GM19099 (cell line): Measurements from ENCODE around the gene ENPP7.

Experiments
- POLR2A ChIP-seq: IDR thresholded peaks from 3 replicates; pipeline ENCODE4 v1.6.1; 2011; ENCODE audit warnings: low read depth; ENCODE audit not compliant: insufficient read length; ENCODE audit errors: extremely low read depth

ENPP7 gene

GRCh38 chr17:79714176-79715097, 16.3 kb upstream of the ENPP7 start:
- no peak for TF ChIP-seq POLR2A

GRCh38 chr17:79715098-79715942, 15.4 kb upstream of the ENPP7 start:
- no peak for TF ChIP-seq POLR2A

GRCh38 chr17:79715943-79716797, 14.6 kb upstream of the ENPP7 start:
- no peak for TF ChIP-seq POLR2A

GRCh38 chr17:79720705-79721292, 9.9 kb upstream of the ENPP7 start:
- no peak for TF ChIP-seq POLR2A

GRCh38 chr17:79721993-79722671, 8.6 kb upstream of the ENPP7 start:
- no peak for TF ChIP-seq POLR2A

GRCh38 chr17:79722787-79723186, 8.0 kb upstream of the ENPP7 start:
- no peak for TF ChIP-seq POLR2A

- TF ChIP-seq POLR2A: peak; percentile 18
These were observed 2.4 kb upstream of the ENPP7 start for GRCh38 chr17:79728169-79728907.

- no peak for TF ChIP-seq POLR2A
These were observed 1.8 kb upstream of the ENPP7 start for GRCh38 chr17:79728908-79729471.

- TF ChIP-seq POLR2A: no peak
These were observed 982 bp upstream of the ENPP7 start for GRCh38 chr17:79729761-79730160.

GRCh38 chr17:79730437-79730768, 340 bp upstream of the ENPP7 start:
- no peak for TF ChIP-seq POLR2A

GRCh38 chr17:79732254-79732653, 1.5 kb downstream of the ENPP7 start:
- TF ChIP-seq POLR2A: no peak

GRCh38 chr17:79732804-79733691, 2.3 kb downstream of the ENPP7 start:
- no peak for TF ChIP-seq POLR2A
